ENCODE measurements around the gene LRRC4.

LRRC4 gene

DNA sequence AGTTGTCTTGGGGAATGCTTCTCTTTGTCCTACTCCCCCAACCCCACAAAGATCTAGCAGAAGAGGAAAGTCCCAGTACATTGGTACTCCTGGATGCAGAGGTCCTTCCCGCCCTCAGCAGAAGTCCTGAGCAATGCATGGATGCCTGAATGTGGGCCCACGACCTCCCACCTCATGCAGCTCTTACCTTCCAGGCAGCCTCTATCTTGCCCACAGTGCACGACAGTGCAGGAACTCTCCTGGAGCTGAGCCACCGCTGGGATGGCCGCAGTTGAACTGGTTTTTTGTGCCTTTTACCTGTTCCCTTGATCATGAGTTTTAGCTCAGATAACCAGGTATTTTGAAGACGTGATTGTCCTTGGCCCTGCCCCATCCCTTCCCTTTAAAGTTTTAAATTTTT is 37.9 kb downstream of the LRRC4 start:
- DNase-seq (ENCODE audit: extremely low read depth, low read depth) = no peak
- TF ChIP-seq, protein P1, sequence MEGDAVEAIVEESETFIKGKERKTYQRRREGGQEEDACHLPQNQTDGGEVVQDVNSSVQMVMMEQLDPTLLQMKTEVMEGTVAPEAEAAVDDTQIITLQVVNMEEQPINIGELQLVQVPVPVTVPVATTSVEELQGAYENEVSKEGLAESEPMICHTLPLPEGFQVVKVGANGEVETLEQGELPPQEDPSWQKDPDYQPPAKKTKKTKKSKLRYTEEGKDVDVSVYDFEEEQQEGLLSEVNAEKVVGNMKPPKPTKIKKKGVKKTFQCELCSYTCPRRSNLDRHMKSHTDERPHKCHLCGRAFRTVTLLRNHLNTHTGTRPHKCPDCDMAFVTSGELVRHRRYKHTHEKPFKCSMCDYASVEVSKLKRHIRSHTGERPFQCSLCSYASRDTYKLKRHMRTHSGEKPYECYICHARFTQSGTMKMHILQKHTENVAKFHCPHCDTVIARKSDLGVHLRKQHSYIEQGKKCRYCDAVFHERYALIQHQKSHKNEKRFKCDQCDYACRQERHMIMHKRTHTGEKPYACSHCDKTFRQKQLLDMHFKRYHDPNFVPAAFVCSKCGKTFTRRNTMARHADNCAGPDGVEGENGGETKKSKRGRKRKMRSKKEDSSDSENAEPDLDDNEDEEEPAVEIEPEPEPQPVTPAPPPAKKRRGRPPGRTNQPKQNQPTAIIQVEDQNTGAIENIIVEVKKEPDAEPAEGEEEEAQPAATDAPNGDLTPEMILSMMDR (IDR thresholded peaks at IDR 0.05; ENCODE audit: low read depth, low read length) = no peak

DNA sequence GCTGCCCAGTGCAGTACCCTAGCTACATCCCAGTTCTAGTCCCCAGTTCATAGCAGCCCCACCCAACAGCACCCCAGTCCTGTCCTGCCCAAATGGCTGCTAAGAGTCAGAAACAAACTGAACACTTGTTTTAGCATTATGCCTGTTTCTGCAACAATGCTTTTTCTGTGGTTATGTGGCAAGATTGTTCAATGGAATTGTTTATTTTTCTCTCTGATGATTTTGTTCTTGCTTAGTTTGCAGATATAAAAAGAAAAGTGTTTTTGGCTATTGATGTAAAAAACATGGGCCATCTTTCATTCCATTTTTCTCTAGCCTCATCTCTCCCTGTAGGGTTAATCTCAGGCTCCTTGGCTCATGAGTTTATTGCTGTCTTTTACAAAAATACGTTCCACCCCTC is 42.5 kb downstream of the LRRC4 start:
- no peak for DNase-seq (ENCODE audit: extremely low read depth, low read depth)
- TF ChIP-seq, protein P1 (IDR thresholded peaks at IDR 0.05; ENCODE audit: low read depth, low read length) = no peak

DNA sequence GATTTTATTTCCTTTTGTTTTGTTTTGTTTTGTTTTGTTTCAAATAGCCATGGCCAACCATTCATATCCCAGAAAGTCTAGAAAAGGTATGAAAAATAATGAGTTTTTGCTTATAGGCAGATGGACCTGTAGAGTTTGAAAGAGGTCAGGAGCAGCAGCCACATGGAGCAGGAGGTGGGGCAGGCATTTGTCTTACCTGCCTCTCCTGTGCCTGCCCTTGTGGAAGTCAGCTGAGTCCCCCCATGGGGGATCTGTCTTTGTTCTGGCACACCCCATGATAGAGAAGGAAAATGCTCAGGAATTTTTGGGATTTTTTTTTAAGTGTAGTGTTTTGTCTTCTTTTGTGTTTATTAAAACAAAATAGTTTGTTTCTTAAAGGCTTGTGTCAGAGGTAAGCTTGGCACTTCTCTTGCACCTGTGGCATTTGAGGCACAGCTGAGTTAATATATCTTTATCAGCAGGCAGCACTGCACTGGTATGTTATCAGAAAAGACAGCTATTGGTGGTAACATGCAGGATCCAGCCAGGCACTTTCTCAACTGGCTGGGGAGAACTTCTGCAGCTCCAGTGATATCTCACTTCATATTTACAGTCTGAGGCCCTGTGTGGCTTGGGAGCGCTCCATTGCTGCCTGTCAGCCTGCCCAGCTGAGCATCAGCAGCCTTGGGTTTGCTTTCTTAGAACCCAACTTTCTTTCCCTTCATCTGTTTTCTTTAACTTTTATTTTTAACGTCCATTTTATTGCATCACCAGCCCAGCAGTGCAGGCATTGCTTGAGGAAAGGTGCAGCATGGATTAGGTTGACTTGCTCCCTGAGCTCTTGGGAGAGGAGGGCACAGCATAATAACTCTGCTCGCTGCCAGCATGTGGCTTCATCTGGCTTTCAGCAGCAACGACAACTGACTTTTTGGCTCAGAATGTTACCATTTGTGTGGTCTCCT is 44.4 kb downstream of the LRRC4 start:
- TF ChIP-seq, protein P1 (IDR thresholded peaks at IDR 0.05; ENCODE audit: low read depth, low read length) = no peak
- DNase-seq (ENCODE audit: extremely low read depth, low read depth) = no peak

DNA sequence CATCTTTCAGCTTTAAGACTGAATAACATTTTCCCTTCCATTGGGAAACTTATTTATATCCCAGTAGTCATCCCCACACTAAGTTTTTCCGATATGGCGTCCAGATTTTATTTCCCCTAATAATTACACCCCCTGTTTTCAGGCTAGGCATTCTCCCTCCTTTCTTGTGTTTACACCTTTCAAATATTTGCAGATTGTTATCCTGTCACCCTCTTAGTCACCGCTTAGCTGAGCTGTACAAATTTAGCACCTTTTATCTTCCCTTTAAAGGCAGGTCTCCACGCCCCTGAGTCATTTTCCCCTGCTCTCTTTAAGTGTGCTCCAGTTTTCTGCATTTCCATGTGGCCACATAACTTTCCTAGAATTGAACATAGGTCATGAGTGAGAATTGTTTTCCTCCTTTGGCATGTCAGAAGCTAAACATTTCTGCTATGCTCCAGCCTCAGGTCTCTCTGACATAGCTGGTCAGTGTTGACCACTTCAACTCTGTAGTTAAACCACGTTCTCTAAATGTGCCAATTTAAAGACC is 47.4 kb downstream of the LRRC4 start:
- TF ChIP-seq, protein P1 (IDR thresholded peaks at IDR 0.05; ENCODE audit: low read depth, low read length) = no peak
- no peak for DNase-seq (ENCODE audit: extremely low read depth, low read depth)

DNA sequence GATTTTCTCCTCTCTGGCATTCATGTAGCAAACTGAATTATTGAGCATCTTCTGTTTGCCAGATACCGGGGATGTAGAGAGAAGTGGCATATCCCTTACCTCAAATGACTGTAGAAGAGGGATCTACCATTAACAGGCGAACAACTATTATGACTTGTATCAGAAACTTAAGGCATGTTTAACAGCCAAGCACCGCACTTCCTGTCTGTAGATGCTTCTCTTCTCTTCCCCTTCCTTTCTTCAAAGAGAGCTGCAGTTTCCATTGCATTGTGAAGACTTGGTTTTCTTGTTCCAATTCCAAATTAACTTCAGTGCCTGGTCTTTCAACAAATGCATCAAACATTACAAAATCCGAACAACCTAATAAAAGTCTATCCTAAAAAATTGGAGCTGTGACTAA is 49.3 kb downstream of the LRRC4 start:
- TF ChIP-seq, protein P1 (IDR thresholded peaks at IDR 0.05; ENCODE audit: low read depth, low read length) = no peak
- no peak for DNase-seq (ENCODE audit: extremely low read depth, low read depth)

DNA sequence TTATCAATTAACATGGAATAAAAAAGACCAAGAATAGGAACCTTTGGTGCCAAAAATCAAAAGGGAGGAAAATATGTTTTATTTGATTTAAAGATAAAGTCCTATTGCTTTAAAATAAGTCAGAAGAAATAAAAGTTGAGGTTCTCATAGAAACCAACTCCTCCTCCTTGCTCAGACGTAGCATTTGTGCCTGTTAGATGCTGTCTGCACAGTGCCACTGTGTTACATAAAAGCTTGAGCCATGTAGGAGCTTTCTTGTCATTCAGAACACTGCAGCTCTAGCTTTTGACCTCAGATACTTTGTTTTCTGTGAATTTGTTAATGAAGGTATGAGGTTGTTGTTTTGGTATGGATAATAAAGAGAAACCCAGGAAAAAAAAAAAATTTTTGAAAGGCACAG is 50.3 kb downstream of the LRRC4 start:
- no peak for DNase-seq (ENCODE audit: extremely low read depth, low read depth)

DNA sequence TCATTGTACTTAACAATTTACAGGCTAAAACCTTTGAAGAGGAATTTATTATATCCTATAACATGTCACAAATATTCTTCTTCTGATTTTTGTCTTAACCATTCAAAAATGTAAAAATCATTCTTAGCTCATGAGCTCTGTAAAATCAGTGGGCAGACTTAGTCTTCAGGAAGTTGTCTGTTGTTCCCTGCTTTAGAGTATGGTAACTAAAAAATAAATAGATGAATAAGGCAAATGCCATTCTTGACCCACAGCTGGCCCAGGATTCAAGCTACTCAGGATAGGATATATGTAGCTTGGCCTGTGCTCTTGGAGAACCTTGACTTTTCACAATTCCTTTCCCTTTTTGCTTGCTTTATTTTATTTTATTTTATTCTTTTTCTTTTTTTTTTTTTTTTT is 51.5 kb downstream of the LRRC4 start:
- TF ChIP-seq, protein P1 (IDR thresholded peaks at IDR 0.05; ENCODE audit: low read depth, low read length) = no peak
- DNase-seq (ENCODE audit: extremely low read depth, low read depth) = no peak

More for the DNA sequence above, 50.3 kb downstream of the LRRC4 start:
- TF ChIP-seq, protein P1 (IDR thresholded peaks at IDR 0.05; ENCODE audit: low read depth, low read length) = no peak
